AG20443 (cell line): ENCODE results near the gene HLA-DPB1.

Experiments used
- DNase-seq: peaks from one replicate; pipeline ENCODE4 v3.0.0; 2012; ENCODE audit warnings: low spot score, mixed read lengths

The HLA-DPB1 gene

DNA sequence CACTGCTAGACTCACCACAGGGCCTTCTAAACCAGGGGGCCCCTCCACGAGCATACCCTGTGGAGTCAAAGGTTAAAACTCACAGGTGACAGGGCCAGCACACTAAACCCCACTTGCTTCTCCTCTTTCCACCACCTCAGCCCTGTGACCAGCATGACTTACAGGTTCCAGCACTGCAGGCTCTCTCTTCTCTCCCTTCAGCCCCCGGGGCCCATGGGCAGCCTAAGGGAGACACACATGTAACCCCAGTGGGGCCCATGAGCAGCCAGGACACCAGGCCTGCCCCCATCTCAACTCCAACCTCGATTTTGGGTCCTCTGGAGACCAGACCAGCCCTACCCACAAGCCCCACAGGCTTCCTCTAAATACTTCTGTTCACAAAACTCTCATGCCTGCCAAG, 28.0 kb downstream of the HLA-DPB1 start:
- DNase-seq: no peak

DNA sequence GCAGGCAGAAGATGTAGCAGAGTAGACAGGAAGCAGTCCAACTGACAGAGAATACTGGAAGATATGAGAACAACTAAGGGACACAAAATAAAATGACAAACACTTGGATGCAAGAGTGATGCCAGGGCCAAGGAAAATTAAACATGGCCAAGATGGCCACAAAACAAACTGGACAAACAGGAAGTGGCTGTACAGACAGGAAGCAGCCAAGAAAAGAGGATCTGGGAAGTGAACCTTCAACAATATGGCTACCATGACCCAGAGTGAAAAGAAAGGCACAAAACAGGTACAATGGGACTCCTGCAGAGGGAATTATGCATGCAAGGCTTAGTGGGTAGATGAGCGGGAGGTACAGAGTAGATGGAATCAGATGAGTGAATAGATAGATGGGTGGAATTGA, 29.1 kb downstream of the HLA-DPB1 start:
- no peak for DNase-seq

DNA sequence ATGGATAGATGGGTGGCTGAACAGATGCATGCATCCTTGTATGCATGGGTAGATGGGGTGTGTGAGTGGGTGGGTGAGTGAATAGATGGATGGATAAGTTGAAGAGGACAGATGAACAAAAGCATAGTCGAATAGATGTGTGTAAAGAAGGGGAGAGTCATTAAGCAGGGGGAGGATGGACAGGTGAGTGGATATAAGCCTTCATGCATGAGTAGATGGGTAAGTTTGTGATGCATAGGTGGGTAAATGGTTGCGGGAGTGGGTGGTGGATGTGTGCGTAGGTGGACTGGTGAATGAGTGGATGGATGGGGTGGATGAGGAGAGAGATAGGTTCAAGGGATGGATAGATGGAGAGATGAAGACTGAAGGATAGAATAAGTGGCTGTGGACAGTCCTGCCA, 29.6 kb downstream of the HLA-DPB1 start:
- DNase-seq: no peak

DNA sequence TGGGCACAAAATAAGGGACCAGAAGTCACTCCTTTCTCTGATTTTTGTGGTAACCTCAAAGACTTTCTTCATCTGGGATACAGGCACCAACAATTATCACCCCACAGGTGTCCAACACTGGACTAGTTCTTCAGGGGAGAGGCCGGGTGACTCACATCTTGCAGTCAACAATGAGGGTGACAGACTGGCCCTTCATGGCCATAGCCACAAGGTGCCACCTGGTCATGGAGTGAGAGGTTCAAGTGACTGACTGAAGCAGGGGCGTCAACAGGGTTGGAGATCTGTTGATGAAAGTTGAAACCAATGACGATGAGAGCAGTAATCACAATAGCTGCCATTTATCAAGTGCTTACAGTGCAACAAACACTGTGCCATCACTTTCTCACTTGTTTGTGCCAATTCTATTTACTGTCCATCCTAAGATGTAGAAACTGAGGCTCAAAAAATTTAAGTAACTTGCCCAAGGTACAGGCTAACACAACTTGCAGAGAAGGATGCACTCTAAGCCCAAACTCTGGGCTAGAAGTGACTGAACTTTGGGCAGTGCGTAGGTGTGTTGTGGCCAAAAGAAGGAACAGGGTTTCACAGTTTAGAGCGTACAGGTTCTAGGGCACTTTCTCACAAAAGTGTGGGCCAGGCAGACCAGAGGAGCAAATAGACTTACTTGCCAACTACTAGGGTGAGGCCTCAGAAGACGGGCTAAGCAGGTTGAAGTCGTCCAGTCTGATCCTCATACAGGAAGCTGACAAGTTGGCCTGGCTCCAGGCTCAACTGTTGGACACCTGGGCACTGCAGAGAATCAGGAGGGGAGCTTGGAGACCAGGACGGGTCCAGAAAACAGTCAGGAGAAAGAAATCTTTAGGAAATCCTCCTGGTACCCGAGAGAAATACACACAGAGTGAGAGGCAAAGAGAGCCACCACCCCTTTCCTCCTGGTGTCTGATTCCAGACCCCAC, 30.4 kb downstream of the HLA-DPB1 start:
- no peak for DNase-seq

DNA sequence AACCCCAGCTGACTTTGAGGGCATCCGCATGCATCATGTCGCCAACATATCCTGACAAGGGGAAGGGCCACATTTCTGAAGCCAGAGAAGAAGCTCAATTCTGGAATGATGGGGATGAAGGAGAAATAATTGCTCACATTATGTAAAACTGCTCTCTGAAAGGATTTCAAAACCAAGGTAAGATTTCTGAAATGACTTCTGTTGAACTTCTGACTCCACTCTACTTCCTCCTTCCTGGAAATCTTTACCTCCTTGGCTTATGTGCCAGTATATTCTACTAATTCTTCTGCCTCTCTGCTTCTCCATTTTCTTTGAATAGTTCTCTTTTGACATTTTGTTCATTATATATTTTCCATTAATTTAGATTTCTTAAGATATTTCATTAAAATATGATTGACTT, 31.9 kb downstream of the HLA-DPB1 start:
- DNase-seq: no peak

DNA sequence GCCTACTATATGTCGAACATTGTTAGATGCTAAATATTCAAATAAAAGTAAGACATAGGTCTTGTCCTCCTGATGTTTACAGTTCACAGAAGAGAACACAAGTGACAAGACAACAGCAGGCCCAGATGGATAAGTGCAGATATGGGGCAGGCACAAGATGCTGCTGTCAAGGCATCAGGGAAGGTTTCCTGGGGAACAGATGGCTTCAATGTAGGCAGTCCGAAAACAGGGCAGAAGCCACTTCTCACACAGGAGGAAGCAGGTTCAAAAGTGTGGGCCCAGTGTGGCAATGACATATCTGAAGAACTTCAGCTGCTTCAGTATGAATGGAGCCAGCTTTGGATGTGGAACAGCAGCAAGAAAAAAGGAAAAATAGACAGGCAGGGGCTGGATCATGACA, 32.5 kb downstream of the HLA-DPB1 start:
- no peak for DNase-seq

DNA sequence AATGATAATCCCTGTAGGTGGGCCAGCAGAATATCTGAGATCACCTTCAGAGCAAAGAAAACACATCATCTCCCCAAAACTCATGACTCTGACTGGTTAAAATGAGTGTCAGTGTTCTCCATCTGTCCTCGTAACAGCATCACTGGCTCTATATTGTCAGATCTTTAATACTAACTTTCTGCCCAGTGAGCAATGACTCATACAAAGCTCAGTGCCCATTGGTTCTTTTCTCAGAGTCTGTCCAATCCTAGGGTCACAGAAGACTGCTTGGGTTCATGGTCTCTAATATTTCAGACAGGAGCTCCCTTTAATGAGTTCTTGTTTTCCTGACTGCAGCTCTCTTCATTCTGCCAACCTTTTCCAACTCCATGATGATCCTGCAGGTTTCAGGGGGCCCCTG, 36.4 kb downstream of the HLA-DPB1 start:
- peak; percentile 85 for DNase-seq

DNA sequence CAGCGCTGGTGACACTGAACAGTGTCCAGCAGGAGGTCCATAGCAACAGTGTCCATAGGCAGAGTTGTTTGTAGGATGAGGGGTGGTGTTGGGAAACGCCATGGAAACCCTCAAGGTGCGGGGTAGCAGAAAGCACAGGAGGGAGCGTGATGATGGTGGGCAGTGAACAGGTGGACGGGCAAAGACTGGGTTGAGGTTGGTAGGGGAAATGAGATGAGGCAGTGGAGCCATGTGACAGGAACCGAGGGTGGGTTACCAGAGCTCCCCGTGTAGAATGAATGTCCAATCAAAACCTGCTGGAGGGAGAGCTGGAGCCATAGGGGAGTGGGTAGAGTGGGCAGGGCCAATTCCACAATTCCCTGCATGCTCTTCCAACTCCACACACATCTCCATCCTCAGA, 38.0 kb downstream of the HLA-DPB1 start:
- no peak for DNase-seq

DNA sequence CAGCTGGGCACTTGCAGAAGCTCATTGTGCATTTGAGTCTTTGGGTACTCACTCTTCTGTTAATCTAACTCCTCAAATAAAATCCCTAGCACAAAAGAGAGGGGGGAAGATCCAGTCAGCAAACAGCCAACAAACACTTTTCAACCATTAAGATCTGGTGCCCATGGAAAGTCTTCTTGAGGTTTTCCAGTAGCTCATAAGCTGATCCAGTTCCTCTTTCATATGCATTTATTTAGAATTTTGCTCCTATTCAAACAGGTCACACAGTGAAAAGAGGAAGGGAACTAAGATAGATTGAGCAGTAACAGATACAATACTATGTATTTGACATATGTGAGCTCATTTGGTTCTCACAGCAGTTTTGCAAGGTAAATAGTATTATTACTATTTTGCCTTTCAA, 38.6 kb downstream of the HLA-DPB1 start:
- DNase-seq: no peak

DNA sequence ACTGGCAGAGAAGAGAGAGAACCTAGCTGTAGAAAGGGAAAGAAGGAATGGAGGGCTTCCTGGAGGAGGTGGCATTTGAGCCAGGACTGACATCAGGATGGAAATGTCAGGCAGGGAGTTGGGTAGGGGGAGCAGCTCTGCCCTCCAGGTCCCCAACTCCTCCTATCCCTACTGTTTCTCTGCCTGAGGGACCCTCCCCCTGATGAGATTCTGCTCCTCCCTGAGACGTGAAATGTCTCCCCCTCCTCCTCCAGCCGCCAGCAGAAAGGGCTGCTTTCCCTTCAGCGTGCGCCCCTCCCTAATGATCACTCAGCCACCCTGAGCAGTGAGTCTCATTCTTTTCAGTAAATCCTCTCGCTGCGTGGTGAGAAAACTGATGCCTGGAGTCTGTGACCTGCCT, 40.6 kb downstream of the HLA-DPB1 start:
- no peak for DNase-seq

DNA sequence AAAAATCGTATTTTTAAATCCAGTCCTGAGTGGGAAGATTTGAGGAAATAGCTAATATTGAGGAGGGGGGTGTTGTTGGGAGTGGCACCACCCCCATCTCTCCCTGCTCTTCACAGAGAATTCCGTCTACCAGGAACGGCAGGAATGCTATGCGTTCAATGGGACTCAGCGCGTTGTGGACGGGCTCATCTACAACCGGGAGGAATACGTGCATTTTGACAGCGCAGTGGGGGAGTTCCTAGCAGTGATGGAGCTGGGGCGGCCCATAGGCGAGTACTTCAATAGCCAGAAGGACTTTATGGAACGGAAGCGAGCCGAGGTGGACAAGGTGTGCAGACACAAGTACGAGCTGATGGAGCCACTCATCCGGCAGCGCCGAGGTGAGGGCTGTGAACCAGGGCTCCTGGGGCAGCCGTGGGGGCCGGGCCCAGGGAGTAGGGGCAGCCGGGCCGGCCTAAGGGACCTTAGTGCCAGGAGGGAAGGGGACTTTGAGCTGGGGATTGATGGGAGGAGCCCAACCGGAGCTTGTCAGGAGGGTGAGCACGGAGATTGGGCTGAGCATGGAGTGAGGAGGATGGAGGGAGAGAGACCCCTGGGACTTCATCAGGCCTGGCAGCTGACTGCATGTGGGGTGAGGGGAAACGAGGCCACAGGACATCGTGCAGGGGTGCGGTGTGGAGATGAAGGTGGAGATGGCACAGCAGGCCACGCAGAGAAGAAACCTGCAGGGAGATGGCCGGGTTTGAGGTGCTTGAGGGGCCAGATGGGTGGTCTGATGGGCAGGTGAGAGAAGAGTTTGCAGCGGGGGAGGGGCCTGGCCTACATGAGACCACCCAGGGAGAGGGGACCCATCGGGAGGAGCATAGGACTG, 41.3 kb downstream of the HLA-DPB1 start:
- DNase-seq: no peak

DNA sequence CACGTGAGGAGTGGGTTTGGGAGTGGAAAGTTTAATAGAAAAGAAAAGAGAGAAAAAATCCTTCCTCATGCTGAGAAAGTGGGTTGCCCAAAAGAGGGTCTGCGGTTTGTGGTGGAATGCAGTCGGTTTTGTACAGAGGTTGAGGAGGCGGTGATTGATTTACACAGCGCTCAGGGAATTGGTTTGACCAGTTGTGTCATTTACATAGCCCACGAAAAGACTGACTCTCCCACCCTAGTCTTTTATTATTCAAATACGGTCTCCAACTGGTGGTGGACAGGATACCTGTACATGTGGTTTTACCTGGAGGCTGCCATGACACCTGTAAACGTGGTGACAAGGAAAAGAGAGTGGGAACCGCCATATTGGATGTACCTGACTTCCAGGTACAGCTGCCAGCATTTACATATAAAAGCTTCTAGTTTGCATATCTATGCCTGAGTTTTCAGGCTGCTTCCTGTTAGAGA, 42.1 kb downstream of the HLA-DPB1 start:
- DNase-seq: no peak

DNA sequence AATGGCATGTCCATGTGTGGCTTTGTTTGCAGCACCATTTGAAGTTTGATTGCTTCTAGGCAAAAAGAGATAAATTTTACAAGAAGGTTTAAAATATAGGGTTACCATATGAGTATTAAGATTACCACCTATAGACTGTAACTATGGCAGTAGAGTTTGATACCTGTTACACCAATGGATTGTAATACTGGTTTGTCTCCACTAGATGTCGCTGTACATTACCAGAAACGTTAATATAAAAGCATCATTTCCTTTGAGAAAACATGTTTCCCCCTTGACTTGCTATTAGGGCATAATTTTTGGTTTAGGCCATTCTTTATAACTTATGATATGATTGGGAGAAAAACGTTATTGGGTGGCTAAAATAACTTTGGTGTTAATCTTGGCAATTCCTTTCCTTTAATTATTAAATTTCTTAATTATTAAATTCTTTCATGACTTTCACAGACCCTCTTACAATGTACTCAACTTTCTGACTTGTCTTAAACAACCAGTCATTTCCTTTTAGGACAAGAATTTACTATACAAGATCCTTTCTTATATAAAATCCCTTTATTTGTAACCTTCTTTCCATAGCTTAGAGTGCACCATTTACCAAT, 42.8 kb downstream of the HLA-DPB1 start:
- DNase-seq: peak; percentile 28

DNA sequence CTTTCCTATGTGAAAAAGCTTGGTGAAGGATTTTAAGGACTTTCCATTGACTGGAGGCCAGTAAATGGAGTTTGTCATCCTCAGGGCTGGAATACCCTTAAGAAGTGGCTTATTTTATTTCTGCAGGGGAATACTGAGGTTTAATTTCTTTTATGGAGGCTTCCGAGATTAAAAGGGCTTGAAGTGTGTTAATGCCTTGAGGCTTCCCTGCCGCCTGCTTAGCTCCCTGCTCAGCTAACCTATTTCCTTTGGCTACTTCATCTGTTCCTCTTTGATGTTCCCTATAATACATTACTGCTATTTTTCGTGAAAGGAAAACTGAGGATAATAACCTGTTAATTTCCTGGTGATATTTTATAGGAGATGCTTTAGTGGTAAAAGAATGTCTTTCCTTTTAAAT, 44.2 kb downstream of the HLA-DPB1 start:
- DNase-seq: no peak

DNA sequence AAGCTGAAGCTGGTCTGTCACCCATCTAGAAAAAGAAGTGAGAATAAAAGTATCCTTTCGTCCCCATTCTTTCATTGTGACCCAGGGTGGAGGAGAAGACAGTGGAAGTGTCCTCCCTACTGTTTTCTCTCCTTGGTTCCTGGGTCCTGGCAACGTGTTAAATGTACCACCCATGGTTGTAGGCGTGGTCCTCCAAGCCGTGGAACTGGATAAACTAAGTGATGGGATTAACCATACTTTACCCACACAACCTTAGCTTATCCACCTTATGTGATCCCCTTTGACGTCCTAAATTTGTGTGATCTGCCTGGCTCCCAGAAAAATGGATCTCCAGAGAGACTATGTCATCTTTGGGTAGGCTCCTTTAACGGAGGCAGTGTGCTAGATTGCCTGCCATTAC, 47.4 kb downstream of the HLA-DPB1 start:
- no peak for DNase-seq

DNA sequence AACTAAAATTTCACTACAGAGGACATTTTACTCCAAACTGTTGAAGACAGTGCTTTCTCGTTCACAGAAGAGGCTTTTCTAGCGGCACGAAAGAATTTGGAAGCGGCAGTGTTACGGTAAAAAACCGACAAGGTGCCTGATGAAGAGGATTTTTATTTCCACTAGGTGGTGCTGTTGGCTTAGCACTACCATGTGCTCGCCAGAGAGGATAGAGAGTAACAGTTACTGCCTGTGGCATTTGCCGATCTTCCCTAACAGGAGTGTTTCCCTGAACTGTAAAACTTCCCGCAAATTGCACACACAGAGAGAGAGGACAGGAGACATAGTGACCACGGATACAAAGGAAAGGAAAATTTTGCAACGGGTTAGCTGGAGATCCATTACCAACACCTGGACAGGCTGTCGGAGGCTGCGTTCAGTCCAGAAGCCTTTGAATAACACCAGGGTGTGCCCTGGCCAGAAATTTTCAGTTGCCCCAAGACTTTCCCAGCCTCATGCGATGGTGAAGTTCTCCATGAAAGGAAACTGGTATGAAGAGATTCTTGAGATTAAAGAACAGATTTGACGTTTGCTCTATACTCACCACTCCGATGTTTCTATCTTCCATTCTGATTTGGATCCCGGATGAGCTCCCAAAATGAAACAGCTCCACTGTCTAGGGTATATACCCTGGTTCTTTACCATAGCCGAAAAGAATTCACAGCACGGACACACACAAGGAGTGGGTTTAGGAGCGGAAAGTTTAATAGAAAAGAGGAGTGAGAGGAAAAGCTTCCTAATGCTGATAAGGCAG, 48.1 kb downstream of the HLA-DPB1 start:
- DNase-seq: peak; percentile 43

DNA sequence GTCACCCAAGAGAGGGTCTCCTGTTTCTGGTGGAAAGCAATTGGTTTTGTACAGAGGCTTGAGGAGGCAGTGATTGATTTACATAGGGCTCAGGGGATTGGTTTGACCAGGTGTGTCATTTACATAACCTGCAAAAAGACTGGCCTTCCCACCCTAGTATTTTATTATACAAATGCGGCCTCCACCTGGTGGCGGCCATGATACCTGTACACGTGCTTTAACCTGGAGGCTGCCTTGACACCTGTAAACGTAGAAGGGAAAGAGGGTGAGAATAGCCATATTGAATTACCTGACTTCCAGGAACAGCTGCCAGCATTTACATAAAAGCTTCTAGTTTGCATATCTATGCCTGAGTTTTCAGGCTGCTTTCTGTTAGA, 48.7 kb downstream of the HLA-DPB1 start:
- DNase-seq: no peak

DNA sequence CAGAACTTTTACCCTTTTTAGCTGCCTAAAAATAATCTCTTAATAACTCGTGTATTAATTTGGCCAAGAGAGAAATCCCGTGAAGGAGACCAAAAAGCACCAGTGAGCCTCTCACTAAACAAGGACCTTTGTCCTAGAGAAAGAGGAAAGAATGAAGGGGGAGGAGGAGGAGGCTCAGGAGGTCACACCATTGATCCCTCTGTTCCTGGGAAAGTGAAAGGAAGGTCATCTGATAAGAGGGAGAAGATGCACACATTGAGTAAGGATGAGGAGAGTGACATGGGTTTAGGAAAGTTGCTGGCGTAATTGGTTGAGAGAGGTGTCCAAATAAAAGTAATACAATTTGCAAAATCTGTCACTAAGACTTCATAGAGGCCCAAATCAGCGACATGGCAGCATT, 49.2 kb downstream of the HLA-DPB1 start:
- no peak for DNase-seq

DNA sequence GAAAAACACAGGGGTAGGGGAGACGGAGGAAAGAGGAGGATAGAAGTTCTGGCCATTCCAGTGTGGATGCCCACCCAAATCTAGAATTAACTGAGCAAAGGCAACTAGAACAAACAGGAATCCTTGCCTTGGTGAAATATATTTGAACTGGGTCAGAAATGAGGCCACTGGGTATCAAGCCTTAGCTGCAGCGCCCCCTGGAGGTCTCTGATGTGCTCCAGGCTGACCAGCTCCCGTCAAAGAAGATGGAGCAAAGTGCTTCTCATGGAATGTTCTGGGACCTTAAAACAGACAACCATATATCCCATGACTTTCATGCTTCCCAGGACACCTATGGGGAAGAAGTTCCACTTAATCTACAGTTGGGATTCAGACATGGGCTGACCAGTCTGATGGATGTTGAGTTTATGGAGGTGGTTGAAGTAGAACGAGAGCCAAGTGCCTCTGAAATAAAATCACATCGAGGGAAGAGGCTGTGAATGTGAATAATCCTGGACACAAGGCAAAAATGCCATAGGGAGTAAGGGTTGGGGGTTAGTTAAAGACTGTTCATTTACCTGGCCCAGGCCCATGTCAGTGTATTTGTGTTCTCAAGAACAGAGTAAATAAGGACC, 50.4 kb downstream of the HLA-DPB1 start:
- peak; percentile 71 for DNase-seq

DNA sequence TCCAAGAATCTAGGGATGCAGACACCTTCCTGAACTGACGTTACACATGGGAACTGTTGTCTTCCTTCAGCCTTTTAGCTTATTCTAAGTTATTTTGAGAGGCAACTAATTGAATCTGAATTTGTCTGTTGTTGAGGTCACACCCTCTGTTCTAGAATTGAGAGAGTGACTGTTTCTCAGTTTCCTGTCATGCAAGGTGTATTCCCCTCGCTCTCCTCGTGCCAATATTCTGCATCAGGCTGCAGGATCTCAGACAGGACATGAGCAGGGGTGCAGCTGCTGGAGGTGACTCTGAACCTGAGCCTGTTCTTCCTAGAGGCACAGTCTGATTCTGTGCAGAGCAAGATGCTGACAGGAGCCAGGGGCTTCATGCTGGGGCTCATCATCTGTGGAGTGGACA, 52.5 kb downstream of the HLA-DPB1 start:
- DNase-seq: no peak

DNA sequence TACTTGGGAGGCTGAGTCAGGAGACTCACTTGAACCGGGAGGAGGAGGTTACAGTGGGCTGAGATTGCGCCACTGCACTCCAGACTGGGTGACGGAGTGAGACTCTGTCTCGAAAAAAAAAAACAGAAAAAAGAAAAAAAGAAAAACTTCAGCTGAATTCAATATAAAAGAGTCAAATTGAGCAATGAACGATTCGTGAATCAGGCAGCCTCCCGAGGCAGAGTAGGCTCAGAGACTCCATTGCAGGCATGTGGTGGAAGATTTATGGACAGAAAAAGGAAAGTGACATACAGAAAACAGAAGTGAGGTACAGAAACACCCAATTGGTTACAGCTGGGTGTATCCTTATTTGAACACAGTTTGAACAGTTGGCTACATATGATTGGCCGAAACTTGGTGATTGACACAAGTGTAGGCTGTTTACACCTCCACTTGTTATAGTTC, 56.3 kb downstream of the HLA-DPB1 start:
- no peak for DNase-seq
